ENCODE measurements around the gene CTNNA2.

CTNNA2 gene

DNA sequence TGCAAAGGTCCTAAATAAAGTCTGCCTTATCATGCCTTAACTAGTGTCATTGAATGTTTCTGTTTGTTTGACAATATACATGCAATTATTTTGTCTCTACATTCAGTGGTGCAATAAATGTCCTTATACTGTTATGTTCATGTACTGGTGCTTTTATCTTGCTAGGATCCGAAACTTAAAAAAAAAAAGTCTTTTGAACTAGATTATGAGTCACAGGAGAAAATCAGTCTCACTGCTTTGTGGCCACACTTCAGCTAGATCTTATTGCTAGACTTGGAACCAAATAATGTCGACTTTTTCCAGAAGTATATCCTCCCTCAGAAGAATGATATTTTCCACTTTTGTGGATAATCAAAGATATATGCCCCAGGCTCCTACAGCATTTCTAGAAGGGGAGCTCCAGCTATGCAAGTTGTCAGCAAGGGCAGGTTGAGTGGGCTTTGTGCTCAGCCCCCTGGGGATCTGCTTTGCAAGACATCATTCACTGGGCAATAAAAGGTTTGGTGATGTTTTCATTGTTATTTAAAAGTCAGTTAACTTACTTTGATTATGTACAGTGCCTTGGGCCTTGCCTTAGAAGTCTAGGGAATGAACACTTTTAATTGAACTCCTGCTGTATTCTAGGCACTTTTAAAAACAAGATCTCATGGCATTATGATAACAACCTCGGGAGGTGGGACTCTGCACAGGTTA, 948.8 kb downstream of the CTNNA2 start:
- POLR2A ChIA-PET: no interaction called here
- TF ChIP-seq, protein P1, sequence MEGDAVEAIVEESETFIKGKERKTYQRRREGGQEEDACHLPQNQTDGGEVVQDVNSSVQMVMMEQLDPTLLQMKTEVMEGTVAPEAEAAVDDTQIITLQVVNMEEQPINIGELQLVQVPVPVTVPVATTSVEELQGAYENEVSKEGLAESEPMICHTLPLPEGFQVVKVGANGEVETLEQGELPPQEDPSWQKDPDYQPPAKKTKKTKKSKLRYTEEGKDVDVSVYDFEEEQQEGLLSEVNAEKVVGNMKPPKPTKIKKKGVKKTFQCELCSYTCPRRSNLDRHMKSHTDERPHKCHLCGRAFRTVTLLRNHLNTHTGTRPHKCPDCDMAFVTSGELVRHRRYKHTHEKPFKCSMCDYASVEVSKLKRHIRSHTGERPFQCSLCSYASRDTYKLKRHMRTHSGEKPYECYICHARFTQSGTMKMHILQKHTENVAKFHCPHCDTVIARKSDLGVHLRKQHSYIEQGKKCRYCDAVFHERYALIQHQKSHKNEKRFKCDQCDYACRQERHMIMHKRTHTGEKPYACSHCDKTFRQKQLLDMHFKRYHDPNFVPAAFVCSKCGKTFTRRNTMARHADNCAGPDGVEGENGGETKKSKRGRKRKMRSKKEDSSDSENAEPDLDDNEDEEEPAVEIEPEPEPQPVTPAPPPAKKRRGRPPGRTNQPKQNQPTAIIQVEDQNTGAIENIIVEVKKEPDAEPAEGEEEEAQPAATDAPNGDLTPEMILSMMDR (IDR thresholded peaks at IDR 0.05; ENCODE audit: control extremely low read depth, extremely low read depth, low read depth, missing control alignments): no peak
- CTCF ChIA-PET: no interaction called here
- no peak for DNase-seq (ENCODE audit: extremely low spot score)

DNA sequence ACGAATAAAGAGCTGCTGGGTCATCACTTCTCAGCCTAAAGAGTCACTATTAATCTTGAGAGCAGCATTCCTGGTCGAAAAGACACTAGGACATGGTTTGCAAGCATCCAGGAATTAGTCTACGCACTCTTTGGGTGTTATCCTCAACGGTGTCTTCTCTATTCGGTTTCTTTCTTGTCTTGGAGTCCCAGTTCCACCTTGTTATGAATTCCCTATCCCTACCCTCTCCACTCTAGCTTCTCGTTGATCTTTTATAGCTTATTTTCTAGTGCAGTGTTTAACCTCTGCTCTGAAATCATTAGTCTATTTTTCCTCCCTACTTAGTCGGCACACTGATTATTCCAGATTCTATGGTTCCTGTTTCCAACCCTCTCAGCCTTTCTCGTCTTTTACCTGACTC, 949.8 kb downstream of the CTNNA2 start:
- TF ChIP-seq, protein P1 (IDR thresholded peaks at IDR 0.05; ENCODE audit: control extremely low read depth, extremely low read depth, low read depth, missing control alignments): no peak
- ChIA-PET CTCF (interaction anchor here (1.0 kb wide), 1 partner anchor 223 kb away, joined by 3 read pairs; no protein-coding TSS in a partner anchor), POLR2A (no interaction called here)
- DNase-seq (ENCODE audit: extremely low spot score): no peak

DNA sequence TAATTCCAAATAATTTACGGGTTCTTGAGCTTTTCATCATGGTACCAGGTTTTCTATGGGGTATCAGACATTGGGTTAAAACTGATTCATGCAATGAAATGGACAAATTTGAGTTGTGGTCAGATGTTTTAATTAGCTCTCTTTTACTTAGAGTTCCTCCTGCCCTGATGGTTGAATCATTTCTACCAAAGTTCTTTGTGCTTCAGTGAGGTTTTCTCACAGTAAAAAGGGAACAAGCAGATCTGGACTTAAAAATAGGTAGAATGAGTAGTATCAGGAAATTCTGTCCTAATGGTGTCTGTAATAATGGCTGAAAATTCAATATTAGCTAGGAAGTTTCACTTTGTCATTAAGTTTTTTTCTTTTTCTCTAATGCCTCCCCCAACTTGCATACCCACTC, 951.4 kb downstream of the CTNNA2 start:
- POLR2A ChIA-PET: no interaction called here
- CTCF ChIA-PET: interaction anchor here (1.0 to 1.9 kb wide), 3 partner anchors 10 to 12 kb away, joined by 3 to 8 read pairs (median 4); no protein-coding TSS in a partner anchor
- TF ChIP-seq, protein P1 (IDR thresholded peaks at IDR 0.05; ENCODE audit: control extremely low read depth, extremely low read depth, low read depth, missing control alignments): no peak
- DNase-seq (ENCODE audit: extremely low spot score): no peak

DNA sequence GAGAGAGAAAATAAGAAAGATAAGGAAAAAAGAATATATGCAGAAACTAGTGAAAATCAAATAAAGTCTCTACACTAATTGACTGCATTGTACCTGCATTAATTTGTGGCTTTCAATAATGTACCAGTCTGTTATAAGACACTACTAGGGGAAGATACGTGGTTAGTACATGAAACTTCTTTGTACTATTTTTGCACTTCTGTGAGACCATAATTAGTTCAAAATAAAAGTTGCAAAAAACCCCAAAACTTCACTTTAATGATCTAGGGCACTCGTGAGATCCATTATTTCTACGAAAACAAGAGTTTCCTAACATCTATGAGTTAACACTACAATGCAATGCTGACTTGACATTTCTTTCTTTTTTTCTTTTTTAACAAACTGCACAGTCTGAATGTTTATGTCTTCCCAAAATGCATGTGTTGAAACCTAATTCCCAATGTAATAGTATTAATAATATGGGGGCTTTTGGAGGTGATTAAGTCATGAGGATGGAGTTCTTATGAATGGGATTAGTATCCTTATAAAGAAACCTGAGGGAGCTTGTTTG, 954.5 kb downstream of the CTNNA2 start:
- TF ChIP-seq, protein P1 (IDR thresholded peaks at IDR 0.05; ENCODE audit: control extremely low read depth, extremely low read depth, low read depth, missing control alignments): no peak
- ChIA-PET POLR2A (no interaction called here), CTCF (interaction anchor here (1.4 kb wide), 1 partner anchor 15 kb away, joined by 3 read pairs; no protein-coding TSS in a partner anchor)

DNA sequence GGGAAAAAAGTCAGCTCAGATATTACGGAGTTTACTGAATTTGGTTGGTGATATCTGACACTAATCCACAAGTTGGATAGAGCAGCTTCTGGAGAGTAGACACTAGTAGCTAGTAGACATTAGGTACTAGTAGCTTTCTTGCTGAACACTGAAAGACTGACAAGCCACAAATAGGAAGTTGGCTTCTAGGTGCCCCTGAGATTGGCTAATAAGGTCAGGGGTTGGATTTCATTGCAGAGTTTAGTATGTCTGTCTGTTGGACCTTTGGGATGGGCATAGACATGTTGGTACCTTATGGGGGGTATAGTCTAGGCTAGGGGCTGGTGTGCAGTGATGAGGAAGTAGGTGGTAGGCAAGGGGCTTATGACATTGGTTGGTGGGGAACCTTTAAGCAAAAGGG, 956.6 kb downstream of the CTNNA2 start:
- CTCF ChIA-PET: no interaction called here

More for the DNA sequence above, 954.5 kb downstream of the CTNNA2 start:
- no peak for DNase-seq (ENCODE audit: extremely low spot score)

DNA sequence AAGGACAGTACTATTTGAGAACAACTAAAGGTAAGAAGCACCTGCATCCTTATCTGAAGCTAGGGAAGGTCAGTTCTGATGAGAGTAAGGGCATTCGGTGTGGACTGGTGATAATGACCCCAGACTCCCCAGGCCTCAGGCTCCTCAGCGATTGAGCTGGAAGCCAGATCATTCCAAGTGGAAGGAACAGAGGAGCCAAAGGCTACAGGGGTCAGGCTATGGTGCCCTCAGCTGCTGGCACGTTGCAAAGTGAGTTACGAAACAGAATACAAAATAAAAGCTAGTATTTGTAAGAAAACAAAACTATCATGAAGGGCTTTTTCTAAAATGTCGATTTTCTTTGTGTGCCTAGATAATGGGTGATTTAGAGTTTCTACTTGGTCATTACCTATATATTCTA, 960.2 kb downstream of the CTNNA2 start:
- POLR2A ChIA-PET: no interaction called here
- TF ChIP-seq, protein P1 (IDR thresholded peaks at IDR 0.05; ENCODE audit: control extremely low read depth, extremely low read depth, low read depth, missing control alignments): no peak
- no peak for DNase-seq (ENCODE audit: extremely low spot score)
- CTCF ChIA-PET: no interaction called here

More for the DNA sequence above, 956.6 kb downstream of the CTNNA2 start:
- TF ChIP-seq, protein P1 (IDR thresholded peaks at IDR 0.05; ENCODE audit: control extremely low read depth, extremely low read depth, low read depth, missing control alignments): no peak
- no peak for DNase-seq (ENCODE audit: extremely low spot score)
- POLR2A ChIA-PET: no interaction called here
